ENCODE measurements around the gene PLEKHD1. TPM values are rescaled to one million over a fixed set of nuclear protein-coding genes. Genes with fewer than 3 reads are reported as not detected.

PLEKHD1 gene
- polyA plus RNA-seq, 1 experiment: not detected

GRCh38 chr14:69487226-69487625, 2.7 kb downstream of the PLEKHD1 start:
- Histone ChIP-seq H3K9me3 (ENCODE audit: control insufficient read depth, insufficient read depth, low read length) (no peaks in the 10 kb centered on the region), H3K27me3 (ENCODE audit: control insufficient read depth, insufficient read depth, low read length) (peaks cover 72% of the 10 kb centered on the region), H3K4me3 (ENCODE audit: low read depth, low read length) (no peak overlapping the region), H3K27ac (ENCODE audit: low read depth, low read length) (no peak overlapping the region)
- no peak for DNase-seq (ENCODE audit: low read depth, low spot score)
- TF ChIP-seq, protein P1, sequence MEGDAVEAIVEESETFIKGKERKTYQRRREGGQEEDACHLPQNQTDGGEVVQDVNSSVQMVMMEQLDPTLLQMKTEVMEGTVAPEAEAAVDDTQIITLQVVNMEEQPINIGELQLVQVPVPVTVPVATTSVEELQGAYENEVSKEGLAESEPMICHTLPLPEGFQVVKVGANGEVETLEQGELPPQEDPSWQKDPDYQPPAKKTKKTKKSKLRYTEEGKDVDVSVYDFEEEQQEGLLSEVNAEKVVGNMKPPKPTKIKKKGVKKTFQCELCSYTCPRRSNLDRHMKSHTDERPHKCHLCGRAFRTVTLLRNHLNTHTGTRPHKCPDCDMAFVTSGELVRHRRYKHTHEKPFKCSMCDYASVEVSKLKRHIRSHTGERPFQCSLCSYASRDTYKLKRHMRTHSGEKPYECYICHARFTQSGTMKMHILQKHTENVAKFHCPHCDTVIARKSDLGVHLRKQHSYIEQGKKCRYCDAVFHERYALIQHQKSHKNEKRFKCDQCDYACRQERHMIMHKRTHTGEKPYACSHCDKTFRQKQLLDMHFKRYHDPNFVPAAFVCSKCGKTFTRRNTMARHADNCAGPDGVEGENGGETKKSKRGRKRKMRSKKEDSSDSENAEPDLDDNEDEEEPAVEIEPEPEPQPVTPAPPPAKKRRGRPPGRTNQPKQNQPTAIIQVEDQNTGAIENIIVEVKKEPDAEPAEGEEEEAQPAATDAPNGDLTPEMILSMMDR (IDR thresholded peaks at IDR 0.05; ENCODE audit: low read depth, low read length): no peak
- CTCF ChIA-PET: no interaction called here
- POLR2A ChIA-PET: no interaction called here

DNA sequence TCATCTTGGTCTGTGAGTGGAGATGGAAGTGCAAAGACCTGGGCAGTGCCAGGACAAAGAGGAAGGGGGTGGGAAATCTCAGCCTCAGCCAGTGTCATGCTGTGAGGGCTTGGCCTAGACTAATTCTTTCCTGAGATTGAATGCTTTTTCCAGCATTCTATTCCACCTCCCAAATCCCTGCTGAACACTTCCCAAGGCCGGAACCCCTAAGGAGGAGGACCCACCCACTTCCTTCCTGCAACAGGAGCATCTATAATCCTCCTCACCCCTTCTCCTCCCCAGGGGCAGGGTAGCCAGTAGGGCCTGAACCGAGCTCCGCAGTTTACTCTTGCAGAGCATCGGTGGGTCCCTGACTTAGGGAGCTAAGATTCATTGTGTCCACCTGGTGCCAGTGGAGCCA, 3.2 kb downstream of the PLEKHD1 start:
- no peak for DNase-seq (ENCODE audit: low read depth, low spot score)
- no peak overlapping the region for H3K27ac ChIP-seq (ENCODE audit: low read depth, low read length)
- TF ChIP-seq, protein P1 (IDR thresholded peaks at IDR 0.05; ENCODE audit: low read depth, low read length): no peak
- H3K4me3 ChIP-seq (ENCODE audit: low read depth, low read length): no peak overlapping the region
- ChIA-PET CTCF (no interaction called here), POLR2A (no interaction called here)
- H3K9me3 ChIP-seq (ENCODE audit: control insufficient read depth, insufficient read depth, low read length): no peaks in the 10 kb centered on the region
- peaks cover 66% of the 10 kb centered on the region for H3K27me3 ChIP-seq (ENCODE audit: control insufficient read depth, insufficient read depth, low read length)

- CTCF ChIA-PET: interaction anchor here (1.0 kb wide), 1 partner anchor 14 kb away, joined by 3 read pairs; no protein-coding TSS in a partner anchor
- TF ChIP-seq, protein P1 (IDR thresholded peaks at IDR 0.05; ENCODE audit: low read depth, low read length): no peak
- Histone ChIP-seq H3K27me3 (ENCODE audit: control insufficient read depth, insufficient read depth, low read length) (peaks cover 66% of the 10 kb centered on the region), H3K4me3 (ENCODE audit: low read depth, low read length) (no peak overlapping the region), H3K27ac (ENCODE audit: low read depth, low read length) (no peak overlapping the region), H3K9me3 (ENCODE audit: control insufficient read depth, insufficient read depth, low read length) (no peaks in the 10 kb centered on the region)
- POLR2A ChIA-PET: interaction anchor here (0.6 kb wide), 1 partner anchor 91 kb away, joined by 3 read pairs; the partner anchor contains the start of genes ERH and SLC39A9
- no peak for DNase-seq (ENCODE audit: low read depth, low spot score)
Observed at GRCh38 chr14:69489495-69489894, 5.0 kb downstream of the PLEKHD1 start.

DNA sequence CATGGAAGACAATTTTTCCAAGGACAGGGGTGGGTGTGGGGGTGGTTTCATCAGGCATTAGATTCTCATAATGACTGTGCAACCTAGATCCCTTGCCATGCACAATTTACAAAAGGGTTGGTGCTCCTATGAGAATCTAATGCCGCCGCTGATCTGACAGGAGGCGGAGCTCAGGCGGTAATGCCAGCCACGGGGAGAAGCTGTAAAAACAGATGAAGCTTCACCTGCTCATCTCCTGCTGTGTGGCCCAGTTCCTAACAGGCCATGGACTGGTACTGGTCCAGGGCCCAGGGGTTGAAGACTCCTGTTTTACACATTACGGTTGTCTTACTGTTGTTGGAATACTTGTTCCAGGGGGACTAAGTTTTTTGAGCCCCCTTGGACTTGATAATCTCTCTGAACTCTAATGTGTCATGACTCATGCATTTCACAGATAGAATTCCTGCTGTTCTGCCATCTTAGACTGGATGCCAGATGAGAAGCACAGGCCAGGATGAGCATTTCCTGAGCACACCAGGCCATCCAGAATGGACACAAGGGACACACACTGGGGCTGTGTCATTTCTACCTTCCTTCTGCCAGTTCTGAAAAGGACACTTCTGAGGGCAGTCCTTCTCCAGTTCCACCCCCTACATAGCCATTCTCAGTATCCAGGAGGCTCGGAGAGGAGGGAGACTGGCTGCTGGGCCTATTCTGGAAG, 5.8 kb downstream of the PLEKHD1 start:
- POLR2A ChIA-PET: no interaction called here
- DNase-seq (ENCODE audit: low read depth, low spot score): no peak
- CTCF ChIA-PET: no interaction called here

DNA sequence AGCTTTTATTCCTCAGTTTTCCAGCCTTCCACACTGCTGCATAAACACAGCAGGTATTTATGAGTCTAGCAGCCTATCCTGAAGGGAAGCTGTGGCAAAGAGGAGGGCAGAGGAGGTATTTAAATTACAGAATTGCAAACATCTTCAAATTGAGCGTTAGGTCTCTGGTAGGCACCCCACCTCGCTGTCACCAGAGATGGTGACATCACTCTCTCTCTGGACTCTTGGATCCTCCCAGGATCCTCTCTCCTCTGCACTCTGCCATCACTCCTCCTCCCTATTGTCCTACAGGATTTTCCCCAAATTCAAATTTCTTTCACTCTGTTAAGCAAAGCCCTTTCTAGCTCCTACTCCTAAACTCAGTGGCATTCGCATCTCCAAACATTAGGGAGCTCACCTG, 6.7 kb downstream of the PLEKHD1 start:
- TF ChIP-seq, protein P1 (IDR thresholded peaks at IDR 0.05; ENCODE audit: low read depth, low read length): no peak
- ChIA-PET POLR2A (interaction anchor here (0.6 kb wide), 2 partner anchors 50 to 604 kb away, joined by 3 to 4 read pairs; no protein-coding TSS in a partner anchor), CTCF (interaction anchor here (1.0 kb wide), 1 partner anchor 12 kb away, joined by 4 read pairs; no protein-coding TSS in a partner anchor)

More for the DNA sequence above, 5.8 kb downstream of the PLEKHD1 start:
- H3K4me3 ChIP-seq (ENCODE audit: low read depth, low read length): no peak overlapping the region
- H3K27me3 ChIP-seq (ENCODE audit: control insufficient read depth, insufficient read depth, low read length): peaks cover 63% of the 10 kb centered on the region
- H3K27ac ChIP-seq (ENCODE audit: low read depth, low read length): no peak overlapping the region
- no peaks in the 10 kb centered on the region for H3K9me3 ChIP-seq (ENCODE audit: control insufficient read depth, insufficient read depth, low read length)
- TF ChIP-seq, protein P1 (IDR thresholded peaks at IDR 0.05; ENCODE audit: low read depth, low read length): no peak

More for the DNA sequence above, 6.7 kb downstream of the PLEKHD1 start:
- H3K9me3 ChIP-seq (ENCODE audit: control insufficient read depth, insufficient read depth, low read length): no peaks in the 10 kb centered on the region
- H3K27me3 ChIP-seq (ENCODE audit: control insufficient read depth, insufficient read depth, low read length): peaks cover 60% of the 10 kb centered on the region
- H3K4me3 ChIP-seq (ENCODE audit: low read depth, low read length): no peak overlapping the region
- H3K27ac ChIP-seq (ENCODE audit: low read depth, low read length): no peak overlapping the region
- no peak for DNase-seq (ENCODE audit: low read depth, low spot score)

Data from AG04450 (cell line).